HL-60/S4 treated with phorbol 12-myristate 13-acetate at 8.2 ng/mL for 4 days and 3 days (cell line): Measurements from ENCODE around the gene FLOT2.
"Not testable (repeated sequence)": the region's sequence is repeated elsewhere in the genome, so short reads cannot be mapped to it uniquely, and the experiment has no call there.

Experiments
- in situ Hi-C: fragments of 300-500 bp; cut with MboI; formaldehyde crosslinking; loops from 2 replicates; pipeline ENCODE4 v1.15.0; 2022; ENCODE audit warnings: low sequenced_read_pairs

The FLOT2 gene

GRCh38 chr17:28877150-28877711 lies 20.3 kb downstream of the FLOT2 start:
- in situ Hi-C loops, result not testable (repeated sequence)

- in situ Hi-C loops, result no loop called here
These were observed 21.5 kb downstream of the FLOT2 start for GRCh38 chr17:28875848-28876550.

DNA sequence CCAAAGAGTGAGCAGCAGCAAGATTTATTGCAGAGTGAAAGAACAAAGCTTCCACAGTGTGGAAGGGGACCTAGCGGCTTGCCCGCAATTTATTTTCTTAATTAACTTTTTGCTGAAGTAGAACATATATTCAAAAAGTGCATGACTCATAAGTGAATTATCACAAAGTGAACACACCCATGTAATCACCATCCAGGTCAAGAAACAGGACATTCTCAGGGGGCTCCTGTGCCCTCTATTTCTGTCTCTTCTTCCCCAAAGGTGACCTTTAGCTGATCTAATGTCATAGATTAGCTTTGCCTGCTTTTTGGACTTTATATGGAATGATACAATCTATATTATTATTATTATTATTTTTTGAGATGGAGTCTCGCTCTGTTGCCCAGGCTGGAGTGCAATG lies 22.8 kb downstream of the FLOT2 start:
- in situ Hi-C loops, result no loop called here

DNA sequence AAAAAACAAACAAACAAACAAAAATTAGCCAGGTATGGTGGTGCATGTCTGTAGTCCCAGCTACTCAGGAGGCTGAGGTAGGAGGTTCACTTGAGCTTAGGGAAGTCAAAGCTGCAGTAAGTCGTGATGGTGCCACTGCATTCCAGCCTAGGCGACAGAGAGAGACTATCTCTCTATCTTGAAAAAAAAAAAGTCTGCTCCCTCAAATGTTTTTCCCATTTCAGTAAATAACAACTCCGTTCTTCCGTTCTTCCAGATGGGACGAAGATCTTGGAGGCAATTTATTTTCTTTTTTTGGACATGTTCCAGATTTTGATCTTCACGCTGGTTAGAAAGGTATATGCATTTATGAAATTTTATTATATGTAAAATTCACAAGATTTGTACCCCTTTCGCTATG lies 23.7 kb downstream of the FLOT2 start:
- in situ Hi-C loops, result no loop called here

- in situ Hi-C loops, result no loop called here
These were observed 26.4 kb downstream of the FLOT2 start for GRCh38 chr17:28871056-28871579.

- in situ Hi-C loops, result no loop called here
These were observed 30.3 kb downstream of the FLOT2 start for GRCh38 chr17:28867276-28867675.

GRCh38 chr17:28865946-28866752 lies 31.4 kb downstream of the FLOT2 start:
- in situ Hi-C loops, result no loop called here

DNA sequence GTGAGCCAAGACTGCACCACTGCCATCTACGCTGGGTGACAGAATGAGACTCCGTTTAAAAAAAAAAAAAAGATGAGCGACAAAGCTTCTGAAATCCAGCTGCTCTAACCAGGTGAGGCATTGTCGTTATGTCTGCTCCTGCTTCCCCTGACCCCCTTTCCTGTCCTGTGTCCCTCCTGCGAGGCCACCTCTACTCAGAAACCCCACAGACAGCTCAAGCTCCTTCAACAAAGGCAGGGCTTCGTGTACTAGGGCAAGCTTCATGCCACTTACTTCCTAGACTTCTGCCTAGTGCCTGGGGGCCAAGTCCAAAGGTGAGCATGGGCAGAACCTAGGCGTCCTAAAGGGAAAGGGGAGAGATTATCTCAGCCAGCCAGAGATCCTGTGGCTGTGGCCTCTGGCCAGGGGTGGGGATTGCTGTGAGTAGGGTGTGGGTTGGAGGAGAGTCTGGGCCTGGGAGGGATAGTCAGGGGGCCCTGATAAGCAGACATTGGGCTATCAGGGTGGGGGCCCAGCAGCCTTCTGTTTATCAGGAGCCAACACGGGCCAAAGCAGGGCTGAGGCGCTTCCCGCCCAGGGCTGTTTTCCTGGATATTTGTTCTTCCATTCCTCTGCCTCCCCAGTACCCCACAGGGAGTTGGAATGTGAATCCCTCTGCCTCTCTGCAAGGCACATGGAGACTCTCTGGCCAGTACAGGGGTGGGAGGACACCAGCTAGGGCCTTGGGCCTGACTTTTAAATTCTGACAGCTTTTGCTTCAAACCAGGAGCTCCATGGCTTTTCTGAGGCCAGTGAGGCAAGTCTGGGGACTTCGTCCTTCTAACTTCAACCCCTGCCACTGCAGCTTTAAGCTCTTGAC lies 32.3 kb downstream of the FLOT2 start:
- in situ Hi-C loops, result no loop called here

DNA sequence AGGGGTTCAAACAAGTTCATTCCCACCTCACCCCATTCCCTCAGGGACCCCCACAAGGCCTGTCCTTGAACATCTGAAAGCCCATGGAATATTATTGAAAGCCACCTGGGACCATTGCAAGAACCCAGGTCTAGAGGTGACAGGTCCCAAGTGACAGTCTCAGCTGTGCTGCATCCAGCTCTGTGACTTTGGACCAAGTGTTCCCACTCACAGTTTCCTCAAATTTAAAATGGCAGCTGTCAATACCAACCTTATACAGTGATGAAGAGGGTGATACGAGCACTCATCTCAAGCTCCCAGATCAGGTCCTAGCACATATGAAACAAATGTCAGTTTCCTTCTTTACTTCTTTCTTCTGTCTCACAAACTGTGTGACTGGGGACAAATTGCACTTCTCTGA lies 33.6 kb downstream of the FLOT2 start:
- in situ Hi-C loops, result no loop called here

- in situ Hi-C loops, result no loop called here
These were observed 35.0 kb downstream of the FLOT2 start for GRCh38 chr17:28862561-28862960.

DNA sequence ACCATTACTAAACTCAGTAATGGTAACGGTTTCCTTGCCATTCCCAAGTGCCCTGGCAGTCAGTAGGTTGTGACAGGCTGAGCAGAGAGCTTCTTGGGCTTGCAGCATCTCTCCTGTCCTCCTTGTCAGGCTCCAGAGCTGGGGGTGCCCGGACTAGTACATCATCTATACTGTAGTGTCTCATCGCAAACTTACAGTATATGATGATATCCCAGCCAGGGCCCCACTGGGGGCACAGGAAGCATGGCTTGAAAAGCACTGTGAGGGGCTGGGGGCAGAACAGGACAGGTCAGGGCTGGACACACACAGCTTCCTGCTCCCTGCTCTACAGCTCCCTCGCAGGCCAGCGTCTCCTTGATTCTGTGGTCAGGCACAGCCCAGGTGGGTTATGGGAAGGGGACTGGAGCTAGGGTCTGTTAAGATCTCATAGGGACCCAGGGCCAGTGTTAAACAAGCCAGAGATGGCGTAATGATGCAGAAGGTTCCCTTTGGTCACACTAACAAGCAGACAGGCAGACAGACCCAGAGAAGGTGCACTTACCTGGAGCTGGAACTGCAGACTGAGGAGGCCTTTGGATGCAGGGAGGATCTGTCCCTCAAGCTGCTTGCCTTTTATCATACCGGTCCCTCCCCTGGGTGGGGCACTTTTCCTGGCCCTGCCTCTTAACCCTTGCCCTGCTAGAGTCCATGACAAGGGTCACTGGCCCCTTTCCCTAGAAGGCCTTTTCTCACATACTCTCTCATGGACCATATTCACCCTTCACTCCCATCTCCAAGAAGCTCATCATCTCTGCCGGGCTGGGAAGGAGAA lies 35.9 kb downstream of the FLOT2 start:
- in situ Hi-C loops, result no loop called here

- in situ Hi-C loops, result no loop called here
These were observed 37.1 kb downstream of the FLOT2 start for GRCh38 chr17:28860363-28860808.

GRCh38 chr17:28858801-28859355 lies 38.7 kb downstream of the FLOT2 start:
- in situ Hi-C loops, result no loop called here

DNA sequence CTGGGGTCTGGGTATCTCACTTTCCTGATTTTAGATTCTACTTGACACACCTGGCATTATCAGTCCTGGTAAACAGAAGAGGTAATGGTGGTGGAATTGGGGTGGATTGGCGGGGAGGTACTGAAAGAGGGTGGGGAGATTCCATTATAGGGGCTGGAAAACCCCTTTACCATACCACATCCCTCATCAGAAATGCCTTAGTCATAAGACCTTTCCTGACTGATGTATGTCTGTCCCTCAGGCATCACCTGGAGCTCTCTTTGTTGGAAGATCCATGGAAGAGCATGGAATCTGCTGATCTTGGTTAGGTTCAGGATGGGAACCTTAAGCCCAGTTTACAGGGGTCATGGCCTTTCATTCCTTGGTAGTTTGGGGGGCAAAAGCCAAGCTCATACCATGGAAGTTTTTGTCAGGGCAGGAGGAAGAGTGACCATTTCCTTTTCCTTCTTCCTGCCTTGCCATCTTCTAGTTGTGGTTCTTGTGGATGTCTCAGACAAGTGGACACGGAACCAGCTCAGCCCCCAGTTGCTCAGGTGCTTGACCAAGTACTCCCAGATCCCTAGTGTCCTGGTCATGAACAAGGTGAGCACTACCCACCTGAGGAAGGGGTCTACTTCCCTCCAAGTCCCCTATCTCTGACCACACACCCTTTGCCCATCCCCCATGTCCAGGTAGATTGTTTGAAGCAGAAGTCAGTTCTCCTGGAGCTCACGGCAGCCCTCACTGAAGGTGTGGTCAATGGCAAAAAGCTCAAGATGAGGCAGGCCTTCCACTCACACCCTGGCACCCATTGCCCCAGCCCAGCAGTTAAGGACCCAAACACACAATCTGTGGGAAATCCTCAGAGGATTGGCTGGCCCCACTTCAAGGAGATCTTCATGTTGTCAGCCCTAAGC lies 39.4 kb downstream of the FLOT2 start:
- in situ Hi-C loops, result no loop called here

GRCh38 chr17:28856028-28856574 lies 41.4 kb downstream of the FLOT2 start:
- in situ Hi-C loops, result no loop called here

DNA sequence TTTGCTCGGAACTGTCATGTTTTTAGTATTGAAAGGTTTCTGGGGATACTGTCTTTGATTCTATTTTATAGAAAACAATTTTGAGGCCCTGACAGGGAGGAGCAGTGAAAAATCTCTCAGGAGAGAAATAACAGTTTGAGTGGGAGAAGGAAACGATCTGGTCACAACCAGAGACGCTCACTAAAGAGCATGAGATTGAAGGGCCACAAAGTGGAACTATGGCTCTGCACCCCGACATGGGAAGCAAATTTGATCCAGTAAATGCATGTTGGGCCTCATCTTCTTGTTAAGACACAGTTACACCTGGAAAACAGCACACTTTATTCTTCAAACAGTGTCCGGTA lies 42.2 kb downstream of the FLOT2 start:
- in situ Hi-C loops, result no loop called here

DNA sequence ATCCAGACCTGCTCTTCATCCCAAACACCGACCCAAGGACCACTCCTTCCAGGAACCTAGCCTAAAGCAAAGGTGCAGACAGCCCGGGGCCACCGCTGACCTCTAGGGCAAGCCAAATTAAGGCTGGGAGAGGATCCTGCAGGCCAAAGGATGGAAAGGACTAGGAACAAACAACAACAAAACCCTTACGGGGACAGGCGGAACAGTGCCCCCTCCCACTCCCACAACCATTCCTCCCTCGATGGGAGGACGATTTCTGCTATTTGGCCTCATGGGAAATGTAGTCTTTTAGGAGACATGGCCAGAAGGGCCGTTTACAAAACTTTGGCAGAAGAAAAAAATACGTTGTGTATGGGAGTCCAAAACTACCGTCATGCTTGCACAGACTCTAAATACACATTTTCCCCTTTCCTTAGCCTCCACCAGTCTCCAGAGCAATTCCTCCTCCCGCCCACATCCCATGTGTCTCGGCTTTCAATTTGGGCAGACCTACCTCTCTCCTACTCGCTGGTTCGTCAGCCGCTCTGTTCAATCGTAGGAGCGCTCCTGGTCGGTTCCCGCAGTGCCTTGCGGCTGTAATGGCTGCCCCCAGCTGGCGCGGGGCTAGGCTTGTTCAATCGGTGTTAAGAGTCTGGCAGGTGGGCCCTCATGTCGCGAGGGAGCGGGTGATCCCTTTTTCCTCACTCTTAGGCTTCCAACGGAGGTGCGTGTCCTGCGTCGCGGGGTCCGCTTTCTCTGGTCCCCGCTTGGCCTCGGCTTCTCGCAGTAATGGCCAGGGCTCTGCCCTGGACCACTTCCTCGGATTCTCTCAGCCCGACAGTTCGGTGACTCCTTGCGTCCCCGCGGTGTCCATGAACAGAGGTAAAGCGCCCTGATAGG lies 42.8 kb downstream of the FLOT2 start, which contains the start of gene ERAL1:
ERAL1 (plus strand) TSS at position 560 of the 879 bp plus-strand sequence; CDS start at position 579, 19 bp downstream.
- in situ Hi-C loops, result no loop called here
